HCT116 (cell line): ENCODE data around the gene TEDDM1.

Experiments used
- ATF3 ChIP-seq: IDR thresholded peaks from 2 replicates; pipeline ENCODE4 v1.6.1; 2012
- CTCF ChIP-seq, 3 experiments: fragments of 200-600 bp in 1 of 3; sonication (generic) in 1 of 3; IDR thresholded peaks in 2 of 3; conservative IDR thresholded peaks in 1 of 3; 2 replicates each; pipeline ENCODE4 v1.5.1; 2012 to 2017; ENCODE audit warnings: low read depth in 2 of 3, low read length in 2 of 3, antibody characterized with exemption in 1 of 3, borderline replicate concordance in 1 of 3, control low read depth in 1 of 3, mild to moderate bottlenecking in 1 of 3, mixed read lengths in 1 of 3, mixed run types in 1 of 3, moderate library complexity in 1 of 3; ENCODE audit not compliant: insufficient read depth in 1 of 3
- ELF1 ChIP-seq: IDR thresholded peaks from 2 replicates; pipeline ENCODE4 v1.6.1; 2012; ENCODE audit warnings: low read depth, borderline replicate concordance
- EZH2phosphoT487 ChIP-seq: fragments of 200-600 bp; IDR thresholded peaks from 2 replicates; pipeline ENCODE4 v1.6.1; 2018; ENCODE audit warnings: antibody characterized with exemption, borderline replicate concordance
- POLR2A ChIP-seq: IDR thresholded peaks from 2 replicates; pipeline ENCODE4 v1.7.0; 2011; ENCODE audit warnings: borderline replicate concordance; ENCODE audit not compliant: insufficient read depth, insufficient read length; ENCODE audit errors: extremely low read depth
- POLR2AphosphoS5 ChIP-seq: IDR thresholded peaks from 2 replicates; pipeline ENCODE4 v1.6.1; 2011; ENCODE audit warnings: mild to moderate bottlenecking, low read depth, low read length, moderate library complexity
- REST ChIP-seq: IDR thresholded peaks from 2 replicates; pipeline ENCODE4 v1.6.1; 2012; ENCODE audit warnings: low read depth
- ZNF274 ChIP-seq: fragments of 200-500 bp; sonication (Bioruptor generic); IDR thresholded peaks from 2 replicates; pipeline ENCODE4 v1.6.1; 2014; ENCODE audit warnings: mild to moderate bottlenecking, low read depth, low read length, inconsistent platforms

- no peak for TF ChIP-seq ELF1
- TF ChIP-seq POLR2A, result no peak
- no peak for TF ChIP-seq ATF3
- no peak for TF ChIP-seq REST
- no peak for TF ChIP-seq ZNF274
- TF ChIP-seq EZH2phosphoT487, result no peak
- TF ChIP-seq CTCF (IDR thresholded peaks at IDR 0.05 in 2 of 3, conservative IDR thresholded peaks at IDR 0.05 in 1 of 3; ENCODE audit: borderline replicate concordance in 1 of 3, insufficient read depth in 1 of 3, low read depth in 2 of 3, low read length in 2 of 3), result no peak
- TF ChIP-seq POLR2AphosphoS5, result no peak
Observed at GRCh38 chr1:182357913-182358312, 42.6 kb downstream of the TEDDM1 start.
